ENCODE results near the gene SRP9.

- TF ChIP-seq CTCF (IDR thresholded peaks at IDR 0.05) (no peak), EP300 (IDR thresholded peaks at IDR 0.05) (no peak)
Observed at GRCh38 chr1:225806249-225806648, 28.6 kb downstream of the SRP9 start.
